ENCODE results near the gene GDF7. TPM values are rescaled to one million over a fixed set of nuclear protein-coding genes. Genes with fewer than 3 reads are reported as not detected.

GDF7 gene
- total and polyA plus RNA-seq, 2 donors from 2014 or later, result 1.8 to 12.5 TPM

DNA sequence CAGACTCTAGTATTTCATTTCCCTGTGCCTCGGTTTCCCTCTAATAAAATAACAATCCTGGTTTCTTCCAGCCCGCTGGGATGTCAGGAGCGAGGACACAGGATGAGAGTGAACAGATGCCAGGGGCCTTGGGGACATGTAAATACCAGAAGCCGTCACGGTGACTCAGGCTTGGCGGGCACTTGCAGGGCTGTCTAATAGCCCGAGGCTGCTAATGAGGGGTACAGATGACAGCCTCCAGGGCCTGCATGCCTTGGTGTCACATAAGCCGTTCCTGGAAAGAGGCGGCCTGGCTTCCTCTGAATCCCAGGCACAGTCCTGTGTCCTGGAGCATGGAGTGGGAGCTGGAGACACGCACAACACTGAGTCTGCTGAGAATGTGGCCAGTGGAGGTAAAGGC is 44.2 kb upstream of the GDF7 start:
- no peak overlapping the region for H3K9ac ChIP-seq (ENCODE audit: low read length in 3 of 3)
- DNase-seq (peak in 2 of 5 donors; percentile 54 to 59), FAIRE-seq (no peak)
- peaks cover 0 to 41% (median 32%) of the 10 kb centered on the region in 3 donors for H3K4me1 ChIP-seq (ENCODE audit: control insufficient read depth in 2 of 3, insufficient read depth in 2 of 3, low read depth in 1 of 3, low read length in 3 of 3)
- H3K9me3 ChIP-seq (ENCODE audit: control insufficient read depth in 2 of 3, insufficient read depth in 1 of 3, low read length in 3 of 3), result no peaks in the 10 kb centered on the region
- TF ChIP-seq, protein P1, sequence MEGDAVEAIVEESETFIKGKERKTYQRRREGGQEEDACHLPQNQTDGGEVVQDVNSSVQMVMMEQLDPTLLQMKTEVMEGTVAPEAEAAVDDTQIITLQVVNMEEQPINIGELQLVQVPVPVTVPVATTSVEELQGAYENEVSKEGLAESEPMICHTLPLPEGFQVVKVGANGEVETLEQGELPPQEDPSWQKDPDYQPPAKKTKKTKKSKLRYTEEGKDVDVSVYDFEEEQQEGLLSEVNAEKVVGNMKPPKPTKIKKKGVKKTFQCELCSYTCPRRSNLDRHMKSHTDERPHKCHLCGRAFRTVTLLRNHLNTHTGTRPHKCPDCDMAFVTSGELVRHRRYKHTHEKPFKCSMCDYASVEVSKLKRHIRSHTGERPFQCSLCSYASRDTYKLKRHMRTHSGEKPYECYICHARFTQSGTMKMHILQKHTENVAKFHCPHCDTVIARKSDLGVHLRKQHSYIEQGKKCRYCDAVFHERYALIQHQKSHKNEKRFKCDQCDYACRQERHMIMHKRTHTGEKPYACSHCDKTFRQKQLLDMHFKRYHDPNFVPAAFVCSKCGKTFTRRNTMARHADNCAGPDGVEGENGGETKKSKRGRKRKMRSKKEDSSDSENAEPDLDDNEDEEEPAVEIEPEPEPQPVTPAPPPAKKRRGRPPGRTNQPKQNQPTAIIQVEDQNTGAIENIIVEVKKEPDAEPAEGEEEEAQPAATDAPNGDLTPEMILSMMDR (IDR thresholded peaks at IDR 0.05; ENCODE audit: borderline replicate concordance, extremely low read depth, insufficient read depth), result no peak
- intact Hi-C loops (cut with DNase I), result no loop called here
- H3K27me3 ChIP-seq (ENCODE audit: control insufficient read depth, insufficient read depth, low read length), result no peaks in the 10 kb centered on the region
- no peak overlapping the region for H3K27ac ChIP-seq (ENCODE audit: low read depth in 2 of 2, low read length in 2 of 2)
- peaks cover 0 to 40% (median 16%) of the 10 kb centered on the region in 3 donors for H3K36me3 ChIP-seq (ENCODE audit: control insufficient read depth in 2 of 3, insufficient read depth in 3 of 3, low read length in 3 of 3)
- no peak overlapping the region for H3K4me3 ChIP-seq (ENCODE audit: low read length in 3 of 3)

DNA sequence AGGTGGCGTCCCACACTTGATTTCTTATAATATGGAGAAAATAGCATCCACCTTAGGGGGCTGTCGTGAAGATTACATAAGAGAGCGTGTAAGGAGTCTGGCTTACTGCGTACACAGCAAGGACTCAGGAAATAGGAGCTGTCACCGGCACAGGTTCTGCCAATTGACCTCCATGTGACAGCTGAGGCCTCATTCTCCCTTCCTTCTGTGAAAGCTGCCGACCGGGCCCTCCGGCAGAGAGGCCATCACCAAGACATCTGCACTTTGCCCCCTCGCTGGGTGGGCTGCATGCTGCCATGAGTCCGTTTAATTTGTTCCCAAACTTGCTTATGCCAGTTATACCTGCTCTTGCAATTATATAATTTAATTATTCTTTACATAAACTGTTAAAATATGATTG is 43.7 kb upstream of the GDF7 start:
- no peaks in the 10 kb centered on the region for H3K27me3 ChIP-seq (ENCODE audit: control insufficient read depth, insufficient read depth, low read length)
- H3K9ac ChIP-seq (ENCODE audit: low read length in 3 of 3), result no peak overlapping the region
- no peak overlapping the region for H3K27ac ChIP-seq (ENCODE audit: low read depth in 2 of 2, low read length in 2 of 2)
- no peak for FAIRE-seq
- H3K9me3 ChIP-seq (ENCODE audit: control insufficient read depth in 2 of 3, insufficient read depth in 1 of 3, low read length in 3 of 3), result no peaks in the 10 kb centered on the region
- DNase-seq, result peak in 3 of 5 donors; percentile 34 to 54 (median 43)
- peaks cover 0 to 36% (median 27%) of the 10 kb centered on the region in 3 donors for H3K4me1 ChIP-seq (ENCODE audit: control insufficient read depth in 2 of 3, insufficient read depth in 2 of 3, low read depth in 1 of 3, low read length in 3 of 3)
- TF ChIP-seq, protein P1 (IDR thresholded peaks at IDR 0.05; ENCODE audit: borderline replicate concordance, extremely low read depth, insufficient read depth), result no peak
- intact Hi-C loops (cut with DNase I), result no loop called here
- H3K4me3 ChIP-seq (ENCODE audit: low read length in 3 of 3), result no peak overlapping the region
- peaks cover 0 to 40% (median 16%) of the 10 kb centered on the region in 3 donors for H3K36me3 ChIP-seq (ENCODE audit: control insufficient read depth in 2 of 3, insufficient read depth in 3 of 3, low read length in 3 of 3)

DNA sequence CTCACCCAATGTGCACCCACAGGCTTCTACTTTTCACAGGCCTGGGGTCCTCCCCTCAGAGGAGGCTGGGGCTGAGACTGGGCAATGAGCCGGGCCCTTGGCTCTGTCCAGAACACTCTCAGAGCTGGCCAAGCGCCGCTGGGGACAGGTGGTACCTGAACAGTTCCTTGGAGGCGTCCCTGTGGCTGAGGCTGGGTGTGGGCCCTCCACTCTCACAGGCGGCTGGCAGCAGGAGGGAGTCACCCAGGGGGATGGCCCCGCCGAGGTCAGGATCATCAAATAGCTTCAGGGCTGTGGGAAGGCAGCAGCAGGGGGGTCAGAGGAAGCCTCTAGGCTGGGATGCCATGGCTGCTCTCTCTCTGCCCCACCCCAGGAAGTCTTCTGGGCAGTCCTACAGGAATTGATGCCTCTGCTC is 43.2 kb upstream of the GDF7 start:
- Histone ChIP-seq H3K27me3 (ENCODE audit: control insufficient read depth, insufficient read depth, low read length) (no peaks in the 10 kb centered on the region), H3K9ac (ENCODE audit: low read length in 3 of 3) (no peak overlapping the region), H3K9me3 (ENCODE audit: control insufficient read depth in 2 of 3, insufficient read depth in 1 of 3, low read length in 3 of 3) (no peaks in the 10 kb centered on the region), H3K4me3 (ENCODE audit: low read length in 3 of 3) (no peak overlapping the region), H3K27ac (ENCODE audit: low read depth in 2 of 2, low read length in 2 of 2) (no peak overlapping the region), H3K36me3 (ENCODE audit: control insufficient read depth in 2 of 3, insufficient read depth in 3 of 3, low read length in 3 of 3) (peaks cover 0 to 40% (median 16%) of the 10 kb centered on the region in 3 donors), H3K4me1 (ENCODE audit: control insufficient read depth in 2 of 3, insufficient read depth in 2 of 3, low read depth in 1 of 3, low read length in 3 of 3) (peaks cover 0 to 30% (median 22%) of the 10 kb centered on the region in 3 donors)
- TF ChIP-seq, protein P1 (IDR thresholded peaks at IDR 0.05; ENCODE audit: borderline replicate concordance, extremely low read depth, insufficient read depth), result no peak
- peak in 2 of 5 donors; percentile 64 to 71 for DNase-seq
- intact Hi-C loops (cut with DNase I), result no loop called here
- FAIRE-seq, result no peak

Data from kidney (tissue), 14 donors.